ENCODE results near the gene C1orf122. TPM values are rescaled to one million over a fixed set of nuclear protein-coding genes. Genes with fewer than 3 reads are reported as not detected.

C1orf122 gene
- total RNA-seq, 2 donors from 2014 or later: 29.2 to 33.3 TPM

GRCh38 chr1:37782491-37782890, 25.1 kb upstream of the C1orf122 start:
- H3K9me3 Mint-ChIP-seq: no peaks in the 10 kb centered on the region
- H3K4me3 Mint-ChIP-seq: no peak overlapping the region
- no peaks in the 10 kb centered on the region for H3K36me3 Mint-ChIP-seq
- no peaks in the 10 kb centered on the region for H3K4me1 Mint-ChIP-seq (ENCODE audit: low read depth in 2 of 2)
- ATAC-seq: no peak
- peaks cover 16 to 25% of the 10 kb centered on the region in 2 donors for H3K27me3 Mint-ChIP-seq
- no peak for DNase-seq (ENCODE audit: low spot score)
- H3K27ac Mint-ChIP-seq: no peak overlapping the region

- Mint-ChIP-seq H3K27ac (no peak overlapping the region), H3K4me1 (ENCODE audit: low read depth in 2 of 2) (peaks cover 7 to 15% of the 10 kb centered on the region in 2 donors), H3K27me3 (peaks cover 12 to 18% of the 10 kb centered on the region in 2 donors), H3K9me3 (no peaks in the 10 kb centered on the region), H3K36me3 (no peaks in the 10 kb centered on the region), H3K4me3 (peak overlapping the region; percentile 3)
- DNase-seq (ENCODE audit: low spot score) (no peak), ATAC-seq (no peak)
Observed at GRCh38 chr1:37792943-37793686, 14.5 kb upstream of the C1orf122 start.

GRCh38 chr1:37793773-37794371, 13.7 kb upstream of the C1orf122 start, which contains the start of gene MANEAL:
Gene MANEAL (plus strand): TSS chr1:37793847. CDS start chr1:37794183, 336 bp downstream.
- H3K27me3 Mint-ChIP-seq: peaks cover 10 to 18% of the 10 kb centered on the region in 2 donors
- ATAC-seq: peak; percentile 86 to 87
- H3K4me3 Mint-ChIP-seq: peak within 1 kb of the TSS; percentile 81
- H3K9me3 Mint-ChIP-seq: no peaks in the 10 kb centered on the region
- peak; percentile 67 for DNase-seq (ENCODE audit: low spot score)
- no peak within 1 kb of the TSS for H3K27ac Mint-ChIP-seq
- no peaks in the 10 kb centered on the region for H3K36me3 Mint-ChIP-seq
- H3K4me1 Mint-ChIP-seq (ENCODE audit: low read depth in 2 of 2): peaks cover 7 to 15% of the 10 kb centered on the region in 2 donors

- DNase-seq (ENCODE audit: low spot score) (no peak), ATAC-seq (peak; percentile 48 to 60)
- Mint-ChIP-seq H3K27ac (no peak overlapping the region), H3K4me3 (peak overlapping the region; percentile 81), H3K27me3 (peaks cover 10 to 18% of the 10 kb centered on the region in 2 donors), H3K9me3 (no peaks in the 10 kb centered on the region), H3K4me1 (ENCODE audit: low read depth in 2 of 2) (peaks cover 7 to 15% of the 10 kb centered on the region in 2 donors), H3K36me3 (no peaks in the 10 kb centered on the region)
Observed at GRCh38 chr1:37794372-37795339, 12.9 kb upstream of the C1orf122 start.

- ATAC-seq (peak in 1 of 2 donors; percentile 48), DNase-seq (ENCODE audit: low spot score) (no peak)
- Mint-ChIP-seq H3K27me3 (peaks cover 10 to 13% of the 10 kb centered on the region in 2 donors), H3K36me3 (no peaks in the 10 kb centered on the region), H3K27ac (no peak overlapping the region), H3K9me3 (no peaks in the 10 kb centered on the region), H3K4me3 (peak overlapping the region; percentile 81), H3K4me1 (ENCODE audit: low read depth in 2 of 2) (peaks cover 7 to 15% of the 10 kb centered on the region in 2 donors)
Observed at GRCh38 chr1:37795340-37796125, 12.1 kb upstream of the C1orf122 start.

GRCh38 chr1:37797750-37798345, 9.7 kb upstream of the C1orf122 start:
- H3K4me1 Mint-ChIP-seq (ENCODE audit: low read depth in 2 of 2): peaks cover 7 to 15% of the 10 kb centered on the region in 2 donors
- ATAC-seq (no peak), DNase-seq (ENCODE audit: low spot score) (no peak)
- H3K36me3 Mint-ChIP-seq: peaks cover 4% of the 10 kb centered on the region
- H3K27ac Mint-ChIP-seq: no peak overlapping the region
- H3K9me3 Mint-ChIP-seq: no peaks in the 10 kb centered on the region
- no peak overlapping the region for H3K4me3 Mint-ChIP-seq
- H3K27me3 Mint-ChIP-seq: peaks cover 0 to 6% of the 10 kb centered on the region in 2 donors

- Mint-ChIP-seq H3K4me3 (no peak overlapping the region), H3K9me3 (no peaks in the 10 kb centered on the region), H3K4me1 (ENCODE audit: low read depth in 2 of 2) (peaks cover 8 to 14% of the 10 kb centered on the region in 2 donors), H3K27me3 (no peaks in the 10 kb centered on the region), H3K36me3 (peaks cover 13% of the 10 kb centered on the region), H3K27ac (peak overlapping the region in 1 of 2 donors; percentile 56)
- no peak for ATAC-seq
- no peak for DNase-seq (ENCODE audit: low spot score)
Observed at GRCh38 chr1:37802439-37802838, 5.2 kb upstream of the C1orf122 start.

DNA sequence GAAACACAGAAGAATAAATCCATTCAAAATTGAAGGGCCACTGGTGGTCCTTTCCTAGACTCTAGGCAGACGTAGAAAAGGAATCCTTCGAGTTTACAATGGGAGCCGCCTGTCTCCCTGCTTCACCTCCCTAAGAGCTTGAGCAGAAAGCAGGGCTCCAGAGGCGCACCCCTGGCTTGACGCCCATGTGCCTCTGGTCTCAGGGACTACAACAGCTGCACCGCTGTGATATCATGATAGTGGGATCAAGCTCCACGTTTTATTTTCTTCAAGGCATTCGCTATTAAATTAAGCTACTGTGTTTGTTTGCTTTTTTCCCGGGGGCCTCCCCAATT, 403 bp upstream of the C1orf122 start:
- no peaks in the 10 kb centered on the region for H3K9me3 Mint-ChIP-seq
- H3K4me1 Mint-ChIP-seq (ENCODE audit: low read depth in 2 of 2): peaks cover 29 to 36% of the 10 kb centered on the region in 2 donors
- DNase-seq (ENCODE audit: low spot score): no peak
- no peaks in the 10 kb centered on the region for H3K27me3 Mint-ChIP-seq
- ATAC-seq: no peak
- H3K4me3 Mint-ChIP-seq: peak overlapping the region; percentile 91
- H3K36me3 Mint-ChIP-seq: peaks cover 13% of the 10 kb centered on the region
- H3K27ac Mint-ChIP-seq: peak overlapping the region; percentile 80 to 90

DNA sequence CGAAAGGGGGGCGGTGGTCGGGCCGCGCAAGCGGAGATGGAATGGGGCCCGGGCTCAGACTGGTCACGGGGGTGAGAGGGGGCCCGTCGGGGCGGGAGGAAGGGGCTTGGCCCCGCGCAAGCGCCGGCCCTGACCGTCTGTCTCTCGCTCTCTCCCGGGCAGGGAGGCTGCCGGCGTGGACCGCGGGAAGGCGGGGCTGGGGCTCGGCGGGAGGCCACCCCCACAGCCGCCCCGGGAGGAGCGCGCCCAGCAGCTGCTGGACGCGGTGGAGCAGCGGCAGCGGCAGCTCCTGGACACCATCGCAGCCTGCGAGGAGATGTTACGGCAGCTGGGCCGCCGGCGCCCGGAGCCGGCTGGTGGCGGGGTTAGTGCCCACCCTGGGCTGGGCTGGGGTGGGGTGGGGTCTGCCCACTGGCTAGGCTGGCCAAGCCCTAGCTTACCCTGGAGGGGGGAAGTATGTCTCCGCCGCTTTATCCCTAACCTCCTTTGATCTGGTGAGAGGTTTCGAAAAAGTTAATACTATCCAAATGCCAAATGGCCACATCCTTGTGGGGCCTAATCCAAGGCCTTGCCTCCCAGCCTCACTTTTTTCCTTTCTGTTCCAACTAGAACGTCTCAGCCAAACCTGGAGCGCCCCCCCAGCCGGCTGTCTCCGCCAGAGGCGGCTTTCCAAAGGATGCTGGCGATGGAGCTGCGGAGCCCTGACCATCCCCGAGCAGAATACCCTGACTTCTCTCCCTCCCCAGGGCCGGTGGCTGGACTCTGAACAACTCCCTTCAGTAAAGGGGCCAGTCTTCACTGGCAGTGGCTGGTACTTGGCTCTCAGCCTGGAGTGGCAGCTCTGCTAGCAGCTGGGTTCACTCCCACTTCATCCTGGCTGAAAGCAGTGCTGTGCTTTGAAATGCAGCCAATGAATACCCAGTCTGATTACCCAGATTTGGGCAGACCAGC, 1.1 kb downstream of the C1orf122 start:
- DNase-seq (ENCODE audit: low spot score) (peak; percentile 81), ATAC-seq (peak; percentile 80 to 85)
- peak overlapping the region; percentile 91 for H3K4me3 Mint-ChIP-seq
- H3K4me1 Mint-ChIP-seq (ENCODE audit: low read depth in 2 of 2): peaks cover 29 to 36% of the 10 kb centered on the region in 2 donors
- no peaks in the 10 kb centered on the region for H3K27me3 Mint-ChIP-seq
- peak overlapping the region; percentile 80 to 91 for H3K27ac Mint-ChIP-seq
- no peaks in the 10 kb centered on the region for H3K9me3 Mint-ChIP-seq
- H3K36me3 Mint-ChIP-seq: peaks cover 8% of the 10 kb centered on the region

- ATAC-seq (no peak), DNase-seq (ENCODE audit: low spot score) (no peak)
- Mint-ChIP-seq H3K4me1 (ENCODE audit: low read depth in 2 of 2) (peaks cover 22 to 35% of the 10 kb centered on the region in 2 donors), H3K4me3 (no peak overlapping the region), H3K9me3 (no peaks in the 10 kb centered on the region), H3K27me3 (no peaks in the 10 kb centered on the region), H3K36me3 (no peaks in the 10 kb centered on the region), H3K27ac (peak overlapping the region; percentile 20 to 59)
Observed at GRCh38 chr1:37809942-37810341, 2.4 kb downstream of the C1orf122 start.

- no peaks in the 10 kb centered on the region for H3K9me3 Mint-ChIP-seq
- H3K4me3 Mint-ChIP-seq: peak overlapping the region; percentile 9
- peaks cover 22 to 40% of the 10 kb centered on the region in 2 donors for H3K4me1 Mint-ChIP-seq (ENCODE audit: low read depth in 2 of 2)
- H3K36me3 Mint-ChIP-seq: no peaks in the 10 kb centered on the region
- peak overlapping the region; percentile 20 to 59 for H3K27ac Mint-ChIP-seq
- no peak for ATAC-seq
- no peaks in the 10 kb centered on the region for H3K27me3 Mint-ChIP-seq
- DNase-seq (ENCODE audit: low spot score): peak; percentile 80
Observed at GRCh38 chr1:37811027-37811655, 3.6 kb downstream of the C1orf122 start.
